COR-L47 (cell line): ENCODE measurements around the gene ATXN1.
"Not testable (repeated sequence)": the region's sequence is repeated elsewhere in the genome, so short reads cannot be mapped to it uniquely, and the experiment has no call there.

Source experiments
- DNase-seq: peaks from one replicate; lab custom pipeline; 2025; lab: John Stamatoyannopoulos, UW

ATXN1 gene

DNA sequence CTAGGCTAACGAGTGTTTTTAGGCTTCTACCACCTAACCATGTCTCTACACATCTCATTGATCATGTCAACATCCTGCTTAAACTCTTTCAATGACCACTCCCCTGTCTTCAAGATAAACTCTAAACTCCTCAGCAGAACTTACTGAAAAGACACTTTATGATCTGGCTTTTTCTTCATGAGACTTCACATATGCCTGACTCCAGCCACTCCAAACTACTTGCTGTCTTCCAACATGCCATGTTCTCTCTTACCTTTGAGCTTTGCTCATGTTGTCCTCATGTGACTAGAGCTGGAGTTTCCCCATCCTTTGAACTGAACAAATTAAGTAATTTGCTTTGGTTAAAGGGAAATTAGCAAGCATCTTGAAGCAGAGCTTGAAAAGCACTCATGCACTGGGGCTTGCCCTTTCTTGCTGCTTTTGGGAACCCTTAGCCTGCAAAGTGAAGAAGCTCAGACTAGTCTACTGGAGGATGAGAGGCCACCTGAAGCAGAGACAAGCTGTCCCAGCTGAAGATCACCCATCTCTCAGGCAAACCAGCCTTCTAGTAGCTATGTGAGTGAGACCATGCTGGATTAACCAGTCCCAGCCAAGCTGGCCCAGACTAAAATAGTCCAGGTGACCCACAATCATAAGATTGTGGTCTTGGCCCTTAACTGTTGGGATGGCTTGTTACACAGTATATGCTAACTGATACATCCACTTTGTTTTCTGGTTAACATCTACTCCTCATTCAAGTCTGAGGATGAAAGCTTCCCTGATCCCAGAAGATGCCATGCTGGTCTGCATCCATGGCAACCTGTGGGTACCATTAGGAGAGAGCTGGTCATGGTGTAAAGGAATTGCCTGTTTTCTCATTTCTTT lies 287.1 kb downstream of the ATXN1 start:
- no peak for DNase-seq

DNA sequence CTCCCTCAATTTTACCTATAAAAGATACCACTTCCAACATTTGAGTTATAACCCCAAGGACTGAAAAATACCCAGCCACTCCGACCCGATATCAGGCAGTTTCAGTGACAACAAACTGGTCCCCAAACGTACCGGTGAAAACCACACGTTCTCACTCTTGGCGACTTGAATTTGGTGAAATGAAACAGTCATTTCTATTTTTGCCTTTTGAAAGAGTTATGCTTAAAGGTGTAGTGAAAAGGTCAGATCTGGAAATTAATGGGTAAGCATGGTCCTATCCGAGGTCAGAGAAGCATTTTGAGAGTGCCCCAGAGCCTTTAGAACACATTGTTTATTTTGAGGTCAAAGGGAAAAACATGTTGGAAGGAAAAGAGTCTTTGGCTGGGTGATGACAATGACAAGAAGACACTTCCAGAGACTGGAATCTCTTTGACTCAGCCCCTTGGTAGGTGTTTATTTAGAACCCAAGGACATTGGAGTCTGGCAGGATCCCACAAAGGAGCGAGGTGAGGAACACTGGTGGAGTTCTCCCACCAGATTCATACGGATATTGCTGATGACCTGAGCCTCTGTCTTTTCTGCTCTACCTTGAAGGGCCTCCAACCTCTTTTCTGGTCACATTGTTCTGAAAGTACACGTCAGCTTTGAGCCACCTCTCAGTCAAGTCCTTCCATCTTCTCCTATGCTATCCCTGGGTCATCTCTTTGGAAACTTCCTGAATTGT lies 287.9 kb downstream of the ATXN1 start:
- no peak for DNase-seq

GRCh38 chr6:16472349-16473069 lies 288.8 kb downstream of the ATXN1 start:
- DNase-seq, result no peak

DNA sequence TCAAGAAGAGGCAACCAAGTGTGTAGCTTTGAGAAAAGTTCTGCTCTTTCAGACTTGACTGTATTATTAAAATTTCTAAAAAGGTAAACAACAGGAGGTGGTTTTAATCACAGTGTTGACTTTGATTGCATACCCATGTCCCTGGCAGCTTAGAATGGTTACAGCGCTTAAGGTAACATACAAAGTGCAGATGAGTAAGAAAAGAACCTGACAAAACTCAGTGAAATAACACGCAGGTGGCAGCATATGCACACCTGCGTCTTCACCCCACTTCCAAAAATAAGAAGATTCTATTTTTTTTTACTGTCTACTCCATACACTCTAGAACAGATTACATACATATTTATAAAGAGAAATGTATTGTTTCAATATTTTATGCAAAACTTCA lies 289.4 kb downstream of the ATXN1 start:
- no peak for DNase-seq

GRCh38 chr6:16471222-16471909 lies 289.9 kb downstream of the ATXN1 start:
- no peak for DNase-seq

DNA sequence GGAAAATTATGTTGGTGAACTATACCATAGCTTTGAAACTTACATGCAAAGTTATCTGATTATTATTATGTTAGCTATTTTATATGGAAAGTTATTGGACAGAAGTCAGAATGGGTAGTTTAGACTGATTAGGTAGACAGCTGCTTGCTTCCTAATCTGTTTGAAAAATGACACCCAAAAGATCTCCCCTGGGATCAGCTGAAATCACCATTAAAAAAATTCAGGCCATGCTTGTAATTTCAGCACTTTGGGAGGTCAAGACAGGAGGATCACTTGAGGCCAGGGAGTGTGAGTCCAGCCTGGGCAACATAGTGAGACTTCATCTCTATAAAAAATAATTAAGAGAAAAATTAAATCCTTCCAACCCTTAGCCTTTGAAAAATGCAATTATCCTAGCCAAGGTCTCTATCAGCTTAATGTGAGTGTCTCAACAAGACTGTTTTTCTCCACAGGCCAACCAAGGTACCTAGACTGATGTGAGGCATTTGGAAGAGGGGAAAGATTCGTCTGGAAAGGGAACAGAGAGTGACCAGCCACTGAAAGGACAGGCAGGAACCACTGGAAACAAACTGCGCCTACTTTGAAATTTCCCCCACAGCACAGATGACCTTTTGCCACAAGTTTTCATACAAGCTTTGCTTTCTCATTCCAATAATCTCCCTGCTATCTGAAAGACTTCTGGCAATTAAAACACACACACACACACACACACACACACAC lies 290.6 kb downstream of the ATXN1 start:
- DNase-seq, result no peak

GRCh38 chr6:16468991-16469615 lies 292.2 kb downstream of the ATXN1 start:
- no peak for DNase-seq

GRCh38 chr6:16466800-16467553 lies 294.3 kb downstream of the ATXN1 start:
- DNase-seq, result no peak

- no peak for DNase-seq
Measured at GRCh38 chr6:16464045-16464444, 297.2 kb downstream of the ATXN1 start.

DNA sequence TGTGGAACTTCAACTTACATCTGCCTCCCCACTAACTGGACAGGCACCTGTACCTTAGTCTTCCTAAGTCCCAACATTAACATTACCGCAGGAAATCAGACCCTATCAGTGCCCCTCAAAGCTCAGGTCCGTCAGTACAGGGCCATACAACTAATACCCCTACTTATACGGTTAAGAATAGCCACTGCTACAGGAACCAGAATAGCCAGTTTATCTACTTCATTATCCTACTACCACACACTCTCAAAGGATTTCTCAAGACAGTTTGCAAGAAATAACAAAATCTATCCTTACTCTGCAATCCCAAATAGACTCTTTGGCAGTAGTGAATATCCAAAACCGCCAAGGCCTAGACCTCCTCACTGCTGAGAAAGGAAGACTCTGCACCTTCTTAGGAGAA lies 298.0 kb downstream of the ATXN1 start:
- DNase-seq, result not testable (repeated sequence)

GRCh38 chr6:16461491-16461890 lies 299.8 kb downstream of the ATXN1 start:
- no peak for DNase-seq

DNA sequence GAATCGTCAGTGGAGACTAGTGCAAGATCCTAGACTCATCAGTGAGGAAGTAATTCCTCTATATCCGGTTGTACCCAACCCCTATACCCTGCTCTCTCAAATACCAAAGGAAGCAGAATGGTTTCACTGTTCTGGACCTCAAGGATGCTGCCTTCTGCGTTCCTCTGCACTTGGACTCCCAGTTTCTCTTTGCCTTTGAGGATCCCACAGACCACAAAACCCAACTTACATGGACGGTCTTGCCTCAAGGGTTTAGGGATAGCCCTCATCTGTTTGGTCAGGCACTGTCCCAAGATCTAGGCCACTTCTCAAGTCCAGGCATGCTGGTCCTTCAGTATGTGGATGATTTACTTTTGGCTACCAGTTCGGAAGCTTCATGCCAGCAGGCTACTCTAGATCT lies 301.8 kb downstream of the ATXN1 start:
- DNase-seq, result not testable (repeated sequence)

- no peak for DNase-seq
Measured at GRCh38 chr6:16452348-16452747, 308.9 kb downstream of the ATXN1 start.

DNA sequence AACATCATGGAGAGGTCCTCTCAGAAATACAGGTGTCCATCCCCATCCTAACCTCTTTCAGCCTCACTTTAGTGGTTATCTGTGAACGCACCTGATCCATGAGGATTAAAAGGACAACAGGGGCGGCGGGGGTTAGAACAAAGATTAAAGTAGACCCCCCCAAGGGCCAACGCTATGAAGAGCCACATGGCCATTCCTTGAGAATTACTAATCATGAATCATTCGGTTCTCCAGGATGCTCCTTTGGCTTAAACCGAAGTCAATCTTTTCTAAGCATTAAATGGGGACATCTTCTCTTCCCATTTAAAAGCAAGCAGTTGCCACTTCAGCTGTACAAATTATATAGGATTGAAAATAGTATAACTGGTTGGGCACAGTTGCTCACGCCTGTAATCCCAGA lies 310.4 kb downstream of the ATXN1 start:
- no peak for DNase-seq

DNA sequence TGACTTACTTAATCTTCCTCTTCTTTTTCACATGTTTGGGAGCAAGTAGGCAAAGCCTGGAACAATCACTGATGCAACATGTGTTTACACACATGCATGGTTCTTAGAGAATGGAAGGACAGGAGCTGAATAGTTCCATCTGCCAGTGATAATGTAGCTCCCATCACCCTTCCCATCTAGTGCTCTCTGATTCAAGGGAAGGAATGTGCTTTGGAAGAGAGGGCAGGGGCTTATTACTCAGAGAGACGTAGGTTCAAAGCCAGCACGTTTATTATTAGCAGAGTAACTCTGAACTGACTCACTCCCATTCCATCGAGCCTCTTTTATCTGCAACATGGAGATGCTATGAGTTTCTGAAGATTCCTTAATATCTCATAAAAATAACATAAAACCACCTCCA lies 311.0 kb downstream of the ATXN1 start:
- no peak for DNase-seq

- DNase-seq, result no peak
Measured at GRCh38 chr6:16446273-16446672, 315.0 kb downstream of the ATXN1 start.

- DNase-seq, result no peak
Measured at GRCh38 chr6:16442031-16442430, 319.2 kb downstream of the ATXN1 start.

GRCh38 chr6:16441262-16441661 lies 320.0 kb downstream of the ATXN1 start:
- no peak for DNase-seq

DNA sequence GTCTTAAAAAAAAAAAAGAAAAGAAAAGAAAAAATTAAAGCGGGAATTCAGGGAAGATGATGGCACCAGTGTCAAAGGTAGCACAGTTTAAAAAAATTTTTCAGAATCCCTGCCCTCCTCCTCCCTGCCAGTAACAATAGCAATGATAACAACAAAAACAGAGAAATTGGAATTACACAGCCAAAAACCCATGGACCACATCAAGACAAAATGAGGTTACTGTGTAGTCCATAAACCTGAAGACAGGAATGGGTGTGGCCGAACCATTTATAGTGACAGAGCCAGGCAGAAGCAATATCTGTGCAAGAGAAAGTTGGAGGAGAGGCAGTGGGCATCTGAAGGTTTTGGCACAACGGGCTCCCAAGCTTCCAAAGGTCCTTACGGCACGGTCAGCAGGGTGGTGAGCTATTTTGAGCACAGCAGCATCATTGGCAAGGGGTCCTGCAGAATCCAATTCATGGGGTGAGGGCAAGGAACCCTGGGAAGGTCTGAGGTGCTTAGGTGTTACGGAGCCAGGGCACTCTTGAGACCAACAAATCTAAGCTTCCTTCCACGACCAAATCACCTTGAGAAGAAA lies 320.5 kb downstream of the ATXN1 start:
- DNase-seq, result no peak
